HCT116 (cell line): ENCODE measurements around the gene TRIM60. TPM values are rescaled to one million over a fixed set of nuclear protein-coding genes. Genes with fewer than 3 reads are reported as not detected.

ENCODE experiments used
- ATAC-seq: fragments of 200-7000 bp; cut with Tn5 transposase; 2 replicates; pipeline ENCODE4 v1.9.1; 2020; ENCODE audit warnings: mild to moderate bottlenecking, moderate library complexity
- BruUV-seq: library from RNA; stranded (reverse); fragments of 400-500 nt; replicated peaks from 2 replicates; lab custom pipeline; 2021; lab: Mats Ljungman, UMichigan
- CTCF ChIA-PET: fragments of 300-600 bp; sonication (Branson Sonifier 250); formaldehyde crosslinking; loops from one replicate; lab custom pipeline; 2021; ENCODE audit warnings: antibody characterized with exemption; lab: Charles Lee
- POLR2A ChIA-PET: fragments of 300-600, 350-600 bp; sonication (Branson Sonifier 250); formaldehyde crosslinking; loops from one replicate; lab custom pipeline; 2021; ENCODE audit warnings: antibody characterized with exemption; lab: Charles Lee
- RAD21 ChIA-PET, 2 experiments: fragments of 300-600 bp; sonication (Branson Sonifier 250); formaldehyde crosslinking; loops; one replicate each; lab custom pipeline; 2023; ENCODE audit warnings: low total read pairs in 2 of 2; ENCODE audit not compliant: uncharacterized antibody in 2 of 2, unreplicated experiment in 2 of 2, low non-redundant PET in 1 of 2; lab: Charles Lee
- DNase-seq: peaks from one replicate; pipeline ENCODE4 v3.0.0-alpha.2; 2010; ENCODE audit warnings: low read depth, low spot score
- H2AFZ ChIP-seq: fragments of 200-600 bp; shearing (Covaris generic), sonication (generic); 2 replicates; pipeline ENCODE4 v1.6.1; 2017; ENCODE audit warnings: low read depth, mixed run types, mixed read lengths, antibody characterized with exemption, low read length; ENCODE audit not compliant: poor library complexity, severe bottlenecking
- H3K27ac ChIP-seq: 2 replicates; pipeline ENCODE4 v1.5.1; 2012; ENCODE audit warnings: low read depth, low read length
- H3K27me3 ChIP-seq: fragments of 200-600 bp; sonication (generic); 2 replicates; pipeline ENCODE4 v1.6.1; 2016; ENCODE audit warnings: mixed run types, low read length, mixed read lengths; ENCODE audit not compliant: insufficient read depth
- H3K36me3 ChIP-seq, 2 experiments: fragments of 200-500 bp in 1 of 2; fragments of 200-600 bp in 1 of 2; sonication (Bioruptor generic) in 1 of 2; sonication (generic) in 1 of 2; 2 replicates each; pipeline versions ENCODE4 v1.5.1 to v1.6.1; 2014 to 2016; ENCODE audit warnings: low read length in 2 of 2, inconsistent platforms in 1 of 2, mixed read lengths in 1 of 2, mixed run types in 1 of 2; ENCODE audit not compliant: insufficient read depth in 2 of 2, control insufficient read depth in 1 of 2
- H3K4me1 ChIP-seq, 2 experiments: fragments of 200-600 bp in 1 of 2; sonication (generic) in 1 of 2; 2 replicates each; pipeline versions ENCODE4 v1.5.1 to v1.6.1; 2012 to 2017; ENCODE audit warnings: low read length in 2 of 2, inconsistent platforms in 1 of 2, mild to moderate bottlenecking in 1 of 2, mixed read lengths in 1 of 2, mixed run types in 1 of 2, moderate library complexity in 1 of 2; ENCODE audit not compliant: insufficient read depth in 2 of 2, control insufficient read depth in 1 of 2
- H3K4me2 ChIP-seq: fragments of 200-600 bp; sonication (generic); 2 replicates; pipeline ENCODE4 v1.6.1; 2017; ENCODE audit warnings: mixed run types, low read length, mixed read lengths
- H3K4me3 ChIP-seq, 2 experiments: fragments of 200-600 bp in 1 of 2; sonication (generic) in 1 of 2; replicated peaks in 1 of 2; 2 replicates each; pipeline ENCODE4 v1.5.1; 2011 to 2016; ENCODE audit warnings: low read length in 2 of 2, control low read depth in 1 of 2, low read depth in 1 of 2, mild to moderate bottlenecking in 1 of 2, mixed read lengths in 1 of 2, mixed run types in 1 of 2
- H3K79me2 ChIP-seq: fragments of 200-600 bp; sonication (generic); 2 replicates; pipeline ENCODE4 v1.6.1; 2017; ENCODE audit warnings: mild to moderate bottlenecking, mixed run types, low read length, moderate library complexity, mixed read lengths; ENCODE audit not compliant: insufficient read depth
- H3K9ac ChIP-seq: fragments of 200-600 bp; sonication (generic); 2 replicates; pipeline ENCODE4 v1.6.1; 2016; ENCODE audit warnings: low read length, mixed read lengths
- H3K9me2 ChIP-seq: fragments of 200-600 bp; sonication (generic), shearing (Covaris generic); 2 replicates; pipeline ENCODE4 v1.6.1; 2017; ENCODE audit warnings: mixed run types, mild to moderate bottlenecking, moderate library complexity; ENCODE audit not compliant: insufficient read depth
- H3K9me3 ChIP-seq, 2 experiments: fragments of 200-500 bp in 1 of 2; fragments of 200-600 bp in 1 of 2; sonication (Bioruptor generic) in 1 of 2; sonication (generic) in 1 of 2; 2 replicates each; pipeline ENCODE4 v1.6.1; 2014 to 2017; ENCODE audit warnings: low read length in 2 of 2, mixed read lengths in 2 of 2, inconsistent platforms in 1 of 2, low read depth in 1 of 2, mild to moderate bottlenecking in 1 of 2, mixed run types in 1 of 2, moderate library complexity in 1 of 2; ENCODE audit not compliant: control insufficient read depth in 1 of 2, insufficient read depth in 1 of 2
- H4K20me1 ChIP-seq: fragments of 200-600 bp; sonication (generic), shearing (Covaris generic); 2 replicates; pipeline ENCODE4 v1.6.1; 2017; ENCODE audit warnings: mixed run types, mild to moderate bottlenecking, moderate library complexity; ENCODE audit not compliant: insufficient read depth
- EGR1 ChIP-seq: IDR thresholded peaks from 2 replicates; pipeline ENCODE4 v1.6.1; 2012; ENCODE audit warnings: low read depth
- EZH2 ChIP-seq: fragments of 200-600 bp; sonication (generic); IDR thresholded peaks from 2 replicates; pipeline ENCODE4 v1.6.1; 2017; ENCODE audit warnings: antibody characterized with exemption, mixed run types
- POLR2AphosphoS5 ChIP-seq: IDR thresholded peaks from 2 replicates; pipeline ENCODE4 v1.6.1; 2011; ENCODE audit warnings: mild to moderate bottlenecking, low read depth, low read length, moderate library complexity
- SIN3A ChIP-seq: IDR thresholded peaks from 2 replicates; pipeline ENCODE4 v1.6.1; 2012; ENCODE audit warnings: low read depth
- SRF ChIP-seq: IDR thresholded peaks from 2 replicates; pipeline ENCODE4 v1.6.1; 2012; ENCODE audit warnings: low read depth
- TCF7L2 ChIP-seq: IDR thresholded peaks from 2 replicates; pipeline ENCODE4 v1.7.0; 2011; ENCODE audit warnings: borderline replicate concordance, inconsistent platforms; ENCODE audit not compliant: insufficient read depth, insufficient read length; ENCODE audit errors: extremely low read depth
- intact Hi-C: fragments of 100-400 bp; cut with micrococcal nuclease; formaldehyde crosslinking; loops from 2 replicates; pipeline ENCODE4 v1.10.0; 2022
- total RNA-seq: library from RNA; stranded (reverse); gene quantifications from one replicate; pipeline ENCODE4 v1.2.1, GENCODE V29; 2021; ENCODE audit not compliant: unreplicated experiment

TRIM60 gene
- total RNA-seq, 1 experiment from 2014 or later: not detected

GRCh38 chr4:165058666-165059065 lies 26.9 kb downstream of the TRIM60 start:
- DNase-seq (no peak), ATAC-seq (no peak)
- no peaks in the 10 kb centered on the region for H3K9me3 ChIP-seq
- H3K79me2 ChIP-seq: no peaks in the 10 kb centered on the region
- no peak overlapping the region for H3K4me2 ChIP-seq
- H3K9ac ChIP-seq: no peak overlapping the region
- ChIA-PET POLR2A (no interaction called here), RAD21 (no interaction called here), CTCF (no interaction called here)
- H4K20me1 ChIP-seq: no peaks in the 10 kb centered on the region
- no peaks in the 10 kb centered on the region for H3K27me3 ChIP-seq
- H3K36me3 ChIP-seq: no peaks in the 10 kb centered on the region
- H3K4me1 ChIP-seq: no peaks in the 10 kb centered on the region
- H3K27ac ChIP-seq: no peak overlapping the region
- no peaks in the 10 kb centered on the region for H3K9me2 ChIP-seq
- no peak overlapping the region for H2AFZ ChIP-seq
- intact Hi-C loops: no loop called here
- H3K4me3 ChIP-seq: no peak overlapping the region
- no TSS peak for BruUV-seq
- no peak for TF ChIP-seq EZH2

GRCh38 chr4:165059386-165059785 lies 27.6 kb downstream of the TRIM60 start:
- RAD21 ChIA-PET: no interaction called here
- Histone ChIP-seq H3K4me2 (no peak overlapping the region), H2AFZ (no peak overlapping the region), H3K27ac (no peak overlapping the region), H3K4me3 (no peak overlapping the region), H3K79me2 (no peaks in the 10 kb centered on the region), H3K9me3 (no peaks in the 10 kb centered on the region), H3K9me2 (no peaks in the 10 kb centered on the region), H3K27me3 (no peaks in the 10 kb centered on the region), H3K9ac (no peak overlapping the region), H3K36me3 (no peaks in the 10 kb centered on the region), H3K4me1 (no peaks in the 10 kb centered on the region), H4K20me1 (no peaks in the 10 kb centered on the region)
- no peak for TF ChIP-seq EGR1
- no peak for TF ChIP-seq TCF7L2
- TF ChIP-seq POLR2AphosphoS5: no peak
- no peak for TF ChIP-seq SIN3A
- no peak for TF ChIP-seq SRF
- ATAC-seq (no peak), DNase-seq (no peak)
- CTCF ChIA-PET: no interaction called here
- POLR2A ChIA-PET: no interaction called here
- intact Hi-C loops: no loop called here
- BruUV-seq: no TSS peak
